HG03039 (cell line): ENCODE measurements around the gene ACSF3.

ENCODE experiments used
- ATAC-seq: cut with Tn5 transposase; IDR thresholded peaks from one replicate; pipeline ENCODE4 v1.9.1; 2021; ENCODE audit warnings: mild to moderate bottlenecking, moderate library complexity; ENCODE audit not compliant: unreplicated experiment

The ACSF3 gene

DNA sequence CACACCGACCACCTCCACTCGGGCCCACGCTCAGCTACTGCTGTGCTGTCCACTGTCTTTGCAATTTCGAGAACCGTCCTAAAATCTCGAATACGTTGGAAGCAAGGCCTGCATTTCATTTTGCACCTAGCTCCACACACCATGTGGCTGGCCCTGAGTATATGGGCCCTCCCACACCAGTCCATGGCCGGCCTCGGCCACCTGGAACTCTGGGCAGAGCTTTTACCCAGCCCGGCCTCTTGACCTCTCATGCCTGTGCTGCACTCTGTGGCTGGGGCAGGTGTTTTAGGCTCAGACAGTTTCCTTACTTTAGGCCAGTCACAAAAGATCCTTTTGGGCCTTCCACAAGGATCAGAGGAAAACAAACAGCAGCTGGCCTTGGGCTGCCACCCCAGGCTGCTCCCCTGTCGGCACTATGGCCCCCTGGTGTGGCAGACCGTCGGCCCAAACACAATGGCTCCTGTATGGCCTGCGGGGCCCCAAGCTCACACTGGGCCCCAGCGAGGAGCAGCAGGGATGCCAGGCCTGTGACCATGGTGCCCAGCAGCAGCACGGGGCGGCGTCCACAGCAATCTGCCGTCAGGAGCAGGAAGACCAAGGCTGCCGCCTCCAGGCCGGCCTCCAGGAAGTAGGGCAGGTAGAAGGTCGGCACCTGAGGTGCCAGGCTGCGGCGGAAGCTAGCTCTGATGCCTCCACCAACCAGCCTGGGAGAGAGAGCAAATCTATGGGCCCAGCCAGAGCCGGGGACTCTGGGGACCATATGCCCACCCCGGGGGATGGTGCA is 104.2 kb downstream of the ACSF3 start:
- no peak for ATAC-seq

DNA sequence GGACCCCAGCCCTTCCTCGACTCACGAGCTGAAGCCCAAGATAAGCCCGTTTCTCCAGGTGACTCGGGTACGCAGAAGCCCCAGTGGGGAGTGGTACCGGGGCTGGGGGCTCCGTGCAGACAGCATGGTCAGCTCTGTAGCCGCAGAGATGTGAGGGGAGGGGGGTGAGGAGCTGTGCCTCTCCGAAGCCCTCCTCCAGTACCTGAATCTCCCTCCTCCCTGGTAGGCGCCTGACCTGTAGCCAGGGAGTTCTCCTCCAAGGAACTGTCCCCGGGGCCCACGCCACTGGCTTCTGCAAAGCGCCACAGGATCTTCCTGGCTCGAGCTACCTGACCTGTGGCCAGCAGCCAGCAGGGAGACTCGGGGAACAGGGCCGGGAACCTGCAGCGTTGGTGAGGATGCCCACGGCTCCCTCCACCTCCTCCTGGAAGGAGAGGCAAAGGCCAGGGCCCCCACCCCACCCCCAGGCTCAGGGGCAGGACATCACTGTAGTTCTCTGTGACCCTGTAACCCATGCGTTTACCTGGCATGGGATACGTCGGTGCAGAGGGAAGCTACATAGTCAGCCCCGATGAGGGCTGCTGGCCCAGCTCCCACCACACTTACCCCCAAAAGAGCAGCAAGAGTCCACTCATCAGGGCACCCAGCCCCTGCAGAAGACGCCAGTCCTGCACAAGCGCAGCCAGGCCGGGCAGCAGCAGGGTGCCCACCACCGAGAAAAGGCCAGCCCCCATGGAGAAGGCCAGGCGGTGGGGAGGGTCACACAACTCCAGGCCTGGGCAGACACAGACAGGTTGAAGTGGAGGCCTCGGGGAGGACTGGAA is 105.0 kb downstream of the ACSF3 start:
- ATAC-seq, result no peak

DNA sequence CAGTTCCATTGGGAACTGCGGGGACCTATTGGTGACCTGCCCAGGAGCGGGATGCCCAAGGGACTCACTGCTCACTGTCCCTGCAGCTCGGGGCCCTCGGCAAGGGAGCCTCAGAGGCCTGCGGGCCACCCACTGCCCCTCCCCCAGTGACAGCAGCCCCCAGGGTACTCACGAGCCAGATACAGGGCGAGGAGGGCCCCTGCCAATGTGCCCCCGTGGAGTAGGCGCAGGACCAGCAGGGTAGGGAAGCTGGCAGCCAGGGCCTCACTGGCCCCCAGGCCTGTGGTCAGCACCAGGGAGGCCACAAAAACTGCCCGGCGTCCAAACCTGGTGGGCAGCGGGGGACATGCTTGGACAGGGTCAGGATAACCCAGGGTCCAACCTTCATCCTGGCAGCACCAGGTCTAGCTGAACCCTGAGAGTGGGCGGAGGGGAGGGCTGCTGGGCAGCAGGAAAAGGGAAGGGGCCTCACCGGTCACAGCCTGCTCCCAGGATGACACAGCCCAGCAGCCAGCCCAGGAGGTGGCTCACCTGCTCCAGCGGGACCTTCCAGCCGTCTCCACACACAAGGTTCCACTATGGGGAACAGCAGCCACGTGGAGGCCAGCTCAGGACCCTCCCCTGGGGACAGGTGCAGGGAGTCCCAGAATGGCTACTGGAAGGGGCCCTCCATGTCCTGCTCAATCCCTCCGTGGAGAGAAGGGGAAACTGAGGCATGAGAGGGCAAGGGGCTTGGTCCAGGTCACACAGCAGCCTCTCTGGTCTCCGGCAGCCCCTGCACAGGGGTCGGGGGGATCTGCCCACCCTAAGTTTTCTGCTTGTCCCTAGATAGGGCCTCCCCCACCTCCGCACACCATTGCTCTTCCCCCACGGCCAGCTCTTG is 105.8 kb downstream of the ACSF3 start:
- no peak for ATAC-seq

DNA sequence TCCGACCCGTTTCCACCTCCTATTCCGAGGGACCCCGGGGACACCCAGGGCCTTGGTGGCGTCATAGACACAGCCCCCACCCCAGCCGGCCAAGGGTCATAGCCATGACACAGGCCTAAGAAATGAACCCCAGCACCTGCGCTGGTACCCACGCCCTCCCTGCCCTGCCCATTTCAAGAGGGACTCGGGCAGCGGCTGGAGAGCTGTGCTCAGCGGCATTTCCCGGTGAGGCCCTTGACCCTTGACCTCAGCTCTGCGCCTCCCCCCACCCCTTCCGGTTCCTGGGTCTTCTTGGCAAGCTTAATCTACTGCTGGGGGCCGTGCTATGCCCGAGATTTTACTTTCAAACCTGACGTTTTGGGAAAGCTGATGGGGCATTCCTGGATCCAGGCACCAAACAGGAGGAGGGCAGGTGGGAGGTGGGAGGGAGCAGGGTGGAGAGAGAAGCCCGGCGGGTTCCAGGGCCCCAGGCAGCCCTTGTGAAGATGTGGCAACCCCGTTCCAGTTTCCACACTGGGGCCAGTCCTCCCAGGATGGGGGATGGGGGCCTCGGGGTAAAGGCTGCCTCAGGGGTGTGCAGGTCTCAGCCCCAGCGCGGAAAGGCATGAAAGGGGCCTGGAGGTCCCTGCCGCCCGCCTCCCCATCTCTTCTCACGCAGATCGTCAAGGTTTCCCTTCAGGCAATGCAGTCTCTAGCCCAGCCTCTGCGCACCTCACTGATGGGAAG is 106.6 kb downstream of the ACSF3 start, which contains the start of gene SLC22A31:
Gene SLC22A31 (minus strand): TSS at position 414 of the 726 bp plus-strand sequence. CDS start 36 bp downstream, at position 378.
- no peak for ATAC-seq

DNA sequence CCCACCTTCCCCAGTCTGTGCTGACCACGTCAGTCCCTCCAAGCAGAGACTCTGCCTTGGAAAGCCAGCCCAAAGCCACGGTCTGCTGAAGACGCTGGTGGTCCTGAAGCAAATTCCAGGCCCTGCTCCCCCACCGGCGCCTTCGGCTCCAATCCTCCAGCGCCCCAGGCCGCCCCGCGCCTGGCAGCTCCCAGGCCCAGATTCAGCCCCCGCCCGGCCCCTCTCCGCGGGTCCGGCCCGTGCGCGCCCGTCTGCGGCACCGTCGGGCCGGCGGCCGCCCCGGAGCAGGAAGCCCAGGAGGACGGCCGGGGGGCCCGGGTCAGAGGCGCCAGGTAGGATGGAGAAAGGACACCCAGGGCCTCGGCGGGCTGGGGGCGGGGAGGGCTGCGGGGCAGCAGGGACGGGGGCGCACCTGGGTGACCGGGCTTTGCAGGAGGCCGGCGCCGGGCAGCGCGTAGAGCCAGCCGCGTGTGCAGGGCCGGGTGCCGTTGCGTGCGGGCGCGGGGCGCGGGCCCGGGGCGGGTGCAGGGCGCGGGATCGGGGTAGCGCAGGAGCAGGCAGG is 107.3 kb downstream of the ACSF3 start:
- ATAC-seq, result no peak

DNA sequence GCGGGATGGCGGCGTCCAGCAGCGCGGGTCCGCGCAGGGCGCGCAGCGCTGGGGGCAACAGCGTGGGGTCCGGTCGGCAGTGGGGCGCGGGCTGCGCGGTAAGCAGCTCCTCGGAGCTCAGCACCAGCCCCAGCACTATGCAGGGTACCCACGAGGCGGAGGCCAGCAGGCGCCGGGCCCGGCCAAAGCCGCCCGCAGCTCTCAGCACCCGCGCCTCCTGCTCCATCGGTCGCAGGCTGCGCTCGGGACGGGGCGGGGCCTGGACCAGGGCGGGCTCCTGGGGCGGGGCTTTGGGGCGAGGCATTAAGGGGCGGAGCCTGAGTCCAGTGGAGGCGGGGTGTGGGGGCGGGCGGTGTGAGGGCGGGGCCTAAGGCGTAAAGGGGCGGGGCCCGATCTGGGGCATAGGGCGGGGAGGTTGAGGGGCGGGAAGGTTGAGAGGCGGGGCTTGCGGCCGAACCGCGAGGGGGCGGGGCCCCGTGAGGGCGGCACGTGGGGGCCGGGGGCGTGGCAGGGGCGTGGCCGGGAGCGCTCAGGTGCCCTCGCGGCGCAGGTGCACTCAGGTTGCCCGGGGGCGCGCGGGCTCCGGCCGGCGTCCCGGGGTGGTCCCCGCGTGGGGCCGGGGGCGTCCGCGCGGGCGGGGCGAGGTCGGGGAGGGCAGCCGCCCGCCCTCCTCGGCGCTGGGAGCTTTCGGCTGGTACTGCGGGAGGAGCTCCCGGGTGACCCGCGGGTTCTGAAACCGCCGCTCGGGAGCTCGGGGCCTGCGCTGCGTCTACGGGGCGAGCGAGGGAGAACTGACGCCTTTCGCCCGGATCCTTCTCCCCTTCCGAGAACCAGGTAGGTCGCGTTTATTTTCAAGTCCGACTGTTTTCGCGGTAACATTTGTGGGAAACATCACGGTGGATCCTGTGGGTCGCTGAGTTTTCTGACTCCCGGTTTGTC is 108.1 kb downstream of the ACSF3 start:
- ATAC-seq, result no peak

DNA sequence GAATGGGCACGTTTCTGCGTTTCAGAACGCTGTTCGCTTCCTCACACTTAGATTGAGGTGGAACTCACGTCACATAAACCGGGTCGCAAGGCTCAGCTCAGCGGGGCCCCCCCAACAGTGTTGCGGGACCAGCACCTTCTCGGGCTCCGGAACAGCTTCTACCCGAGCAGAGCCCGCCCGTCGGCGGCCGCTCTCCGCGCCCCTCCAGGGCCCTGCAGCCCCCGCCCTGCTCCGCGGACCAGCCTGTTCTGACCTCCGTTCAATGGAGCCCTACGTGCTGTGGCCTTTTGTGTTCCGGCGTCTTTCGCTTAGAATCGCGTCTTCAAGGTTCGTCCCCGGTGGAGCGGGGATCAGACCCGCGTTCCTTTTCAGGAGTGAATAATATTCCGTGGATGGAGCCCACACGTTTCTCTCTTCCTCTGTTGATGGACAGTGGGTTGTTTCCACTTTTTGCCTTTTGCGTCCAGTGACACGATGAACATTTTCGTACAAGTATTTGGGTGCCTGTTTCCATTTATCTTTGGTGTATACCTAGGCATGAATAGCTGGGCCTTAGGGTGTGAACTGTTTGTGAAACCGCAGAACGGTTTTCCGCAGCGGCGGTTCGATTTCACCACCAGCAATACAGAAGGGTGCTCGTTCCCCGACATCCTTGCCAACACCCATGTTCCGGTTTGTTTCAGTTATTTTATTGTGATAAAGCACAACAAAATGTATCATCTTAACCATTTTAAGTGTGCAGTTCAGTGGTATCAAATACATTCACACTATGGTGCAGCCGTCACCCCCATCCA is 109.0 kb downstream of the ACSF3 start:
- no peak for ATAC-seq
